Brain microvascular endothelial cell (primary cell): Measurements from ENCODE around the gene MAP3K3.

ENCODE experiments used
- DNase-seq: peaks from one replicate; pipeline ENCODE4 v3.0.0-alpha.2; 2020
- H3K27ac ChIP-seq: fragments of 250-450 bp; sonication (Bioruptor Pico); 2 replicates; pipeline ENCODE4 v1.5.1; 2020; ENCODE audit warnings: mild to moderate bottlenecking, moderate library complexity
- H3K27me3 ChIP-seq: fragments of 250-450 bp; sonication (Bioruptor Pico); replicated peaks from 2 replicates; pipeline ENCODE4 v1.5.1; 2020; ENCODE audit warnings: mild to moderate bottlenecking
- H3K36me3 ChIP-seq: fragments of 250-450 bp; sonication (Bioruptor Pico); replicated peaks from 2 replicates; pipeline ENCODE4 v1.5.1; 2020; ENCODE audit warnings: mild to moderate bottlenecking
- H3K4me3 ChIP-seq: 2 replicates; pipeline ENCODE4 v1.5.1; 2011; ENCODE audit warnings: low read depth, mild to moderate bottlenecking, control low read depth, low read length, moderate library complexity
- CTCF ChIP-seq: IDR thresholded peaks from 2 replicates; pipeline ENCODE4 v1.5.1; 2011; ENCODE audit warnings: low read depth, mild to moderate bottlenecking, moderate library complexity, low read length, control low read depth, inconsistent platforms; ENCODE audit errors: missing control alignments
- in situ Hi-C: cut with HindIII; loops from 2 replicates; pipeline ENCODE4 v1.10.0; 2017; ENCODE audit warnings: low sequenced_read_pairs, low pct_ligation_motif_present

MAP3K3 gene

GRCh38 chr17:63689479-63689878, 67.3 kb downstream of the MAP3K3 start:
- no peak overlapping the region for H3K4me3 ChIP-seq
- H3K27me3 ChIP-seq = no peaks in the 10 kb centered on the region
- DNase-seq = no peak
- TF ChIP-seq CTCF = no peak
- peaks cover 38% of the 10 kb centered on the region for H3K36me3 ChIP-seq
- H3K27ac ChIP-seq = no peak overlapping the region
- in situ Hi-C loops = no loop called here

GRCh38 chr17:63692195-63692816, 70.1 kb downstream of the MAP3K3 start:
- Histone ChIP-seq H3K36me3 (peaks cover 38% of the 10 kb centered on the region), H3K27ac (no peak overlapping the region), H3K4me3 (no peak overlapping the region), H3K27me3 (no peaks in the 10 kb centered on the region)
- in situ Hi-C loops = no loop called here
- no peak for TF ChIP-seq CTCF
- no peak for DNase-seq

- in situ Hi-C loops = no loop called here
- no peak for DNase-seq
- no peak for TF ChIP-seq CTCF
- Histone ChIP-seq H3K36me3 (peaks cover 36% of the 10 kb centered on the region), H3K27ac (no peak overlapping the region), H3K4me3 (no peak overlapping the region), H3K27me3 (no peaks in the 10 kb centered on the region)
Observed at GRCh38 chr17:63693411-63694113, 71.3 kb downstream of the MAP3K3 start.

GRCh38 chr17:63694229-63694949, 72.2 kb downstream of the MAP3K3 start:
- Histone ChIP-seq H3K27me3 (no peaks in the 10 kb centered on the region), H3K4me3 (no peak overlapping the region), H3K36me3 (peaks cover 28% of the 10 kb centered on the region), H3K27ac (no peak overlapping the region)
- in situ Hi-C loops = no loop called here
- DNase-seq = no peak
- TF ChIP-seq CTCF = no peak

- H3K27me3 ChIP-seq = no peaks in the 10 kb centered on the region
- peaks cover 22% of the 10 kb centered on the region for H3K36me3 ChIP-seq
- no peak overlapping the region for H3K4me3 ChIP-seq
- in situ Hi-C loops = no loop called here
- DNase-seq = no peak
- TF ChIP-seq CTCF = no peak
- no peak overlapping the region for H3K27ac ChIP-seq
Observed at GRCh38 chr17:63694950-63695773, 72.9 kb downstream of the MAP3K3 start.
